Measurements from ENCODE around the gene OTULIN.

DNA sequence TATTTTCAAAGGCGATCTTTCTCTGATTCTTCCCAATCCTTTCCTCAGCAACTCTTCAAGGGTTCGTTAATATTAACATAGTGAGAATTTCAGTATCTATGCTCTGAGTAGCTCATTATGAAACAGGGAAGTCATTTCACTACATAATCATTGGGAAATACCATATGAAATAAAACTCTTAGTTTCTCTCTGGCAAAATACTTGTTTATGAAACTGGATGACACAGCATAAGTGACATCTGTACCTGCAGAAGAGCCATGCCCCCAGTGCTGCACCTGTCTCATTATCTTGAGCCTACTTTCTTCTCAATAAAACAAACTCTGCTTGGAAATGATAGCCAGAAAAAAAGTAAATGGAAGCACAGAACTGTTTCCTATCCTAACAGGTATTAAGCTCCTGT, 33.8 kb upstream of the OTULIN start:
- TF ChIP-seq FOXA1 (IDR thresholded peaks at IDR 0.05) (no peak), SP1 (IDR thresholded peaks at IDR 0.05) (no peak), HDGF (IDR thresholded peaks at IDR 0.05; ENCODE audit: borderline replicate concordance) (no peak), SUZ12 (IDR thresholded peaks at IDR 0.05) (no peak), NFRKB (IDR thresholded peaks at IDR 0.05) (no peak), BHLHE40 (IDR thresholded peaks at IDR 0.05; ENCODE audit: borderline replicate concordance) (no peak)
